HG03175 (cell line): ENCODE measurements around the gene OR6N1.

ENCODE experiments used
- ATAC-seq: cut with Tn5 transposase; IDR thresholded peaks from one replicate; pipeline ENCODE4 v1.9.1; 2021; ENCODE audit warnings: mild to moderate bottlenecking, moderate library complexity; ENCODE audit not compliant: unreplicated experiment

The OR6N1 gene

GRCh38 chr1:158754420-158754819 lies 17.6 kb downstream of the OR6N1 start, which contains the start of gene OR6K6:
Gene OR6K6, plus strand, starts transcription at chr1:158754720. Its CDS starts 168 bp downstream, at chr1:158754888.
- no peak for ATAC-seq

DNA sequence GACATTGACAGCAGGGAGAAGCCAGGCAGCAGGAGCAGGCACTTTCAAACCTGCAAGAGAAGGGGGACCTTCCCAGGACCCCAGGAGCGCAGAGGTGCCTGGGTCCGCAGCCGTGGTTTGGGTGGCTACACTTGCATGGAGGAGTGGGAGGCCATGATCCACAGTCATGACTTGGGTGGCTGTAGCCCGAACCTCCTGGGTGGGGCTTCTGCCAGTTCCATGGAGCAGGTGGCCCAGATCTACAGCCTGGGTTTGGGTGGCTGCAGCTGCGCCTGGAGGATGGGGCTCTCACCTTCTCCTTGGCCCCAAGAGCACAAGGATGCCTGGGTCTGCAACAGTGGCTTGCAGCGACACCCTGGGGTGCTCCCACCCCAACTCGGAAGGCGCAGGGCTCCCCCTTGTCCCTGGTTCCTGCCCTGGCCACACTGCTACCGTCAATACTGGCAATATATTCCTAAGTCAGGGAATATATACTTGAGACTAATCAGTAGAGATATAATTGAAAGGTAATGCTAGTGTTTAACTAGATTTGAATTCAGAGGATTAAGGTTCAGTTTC lies 19.8 kb downstream of the OR6N1 start:
- ATAC-seq = no peak

DNA sequence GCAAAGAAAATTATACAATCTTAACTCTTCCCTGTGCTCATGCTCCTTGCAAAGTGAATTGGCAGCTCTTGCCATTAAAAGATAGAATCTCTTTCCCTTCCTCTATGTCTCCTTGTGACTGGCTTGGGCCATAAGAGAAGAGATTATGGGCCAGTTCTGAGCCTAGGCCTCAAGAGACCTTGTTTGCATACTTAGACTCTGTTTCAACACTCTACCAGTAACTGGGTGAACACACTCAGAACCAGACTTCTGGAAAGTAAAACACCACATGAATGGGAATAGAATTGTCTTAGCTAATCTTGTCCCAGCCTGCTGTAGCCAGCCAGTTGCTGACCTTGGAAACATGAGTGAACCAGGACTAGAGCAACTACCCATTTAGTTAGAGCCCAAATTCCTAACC lies 36.1 kb downstream of the OR6N1 start:
- no peak for ATAC-seq

- no peak for ATAC-seq
Measured at GRCh38 chr1:158732524-158732923, 39.5 kb downstream of the OR6N1 start.

- no peak for ATAC-seq
Measured at GRCh38 chr1:158731707-158732106, 40.3 kb downstream of the OR6N1 start.

GRCh38 chr1:158730453-158730852 lies 41.5 kb downstream of the OR6N1 start:
- ATAC-seq = no peak

GRCh38 chr1:158728510-158729225 lies 43.3 kb downstream of the OR6N1 start:
- ATAC-seq = no peak

- ATAC-seq = no peak
Measured at GRCh38 chr1:158724442-158724841, 47.6 kb downstream of the OR6N1 start.

DNA sequence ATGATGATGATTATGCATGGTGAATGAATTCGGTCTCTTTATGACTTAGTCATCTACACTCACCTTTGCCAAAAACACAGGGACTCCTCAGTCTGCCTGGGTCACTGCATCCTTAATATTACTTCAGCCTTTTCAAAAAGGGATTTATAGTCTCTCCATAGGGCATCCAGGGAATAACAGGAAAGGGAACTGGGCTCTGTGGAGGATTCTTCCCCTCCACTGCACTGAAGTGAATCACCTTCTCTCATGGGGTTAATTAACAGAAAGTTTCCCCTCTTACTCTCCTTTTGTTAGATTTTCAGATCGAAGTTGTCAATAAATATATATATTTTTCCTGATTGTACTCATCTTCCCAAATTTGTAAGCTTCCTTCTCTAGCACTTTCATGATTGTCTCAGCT lies 51.4 kb downstream of the OR6N1 start, which contains the start of gene OR6K3:
Gene OR6K3 (minus strand): TSS at position 101 of the 400 bp plus-strand sequence. CDS start 2,605 bp downstream, outside the sequence.
- no peak for ATAC-seq

GRCh38 chr1:158719664-158720063 lies 52.3 kb downstream of the OR6N1 start:
- ATAC-seq = no peak

DNA sequence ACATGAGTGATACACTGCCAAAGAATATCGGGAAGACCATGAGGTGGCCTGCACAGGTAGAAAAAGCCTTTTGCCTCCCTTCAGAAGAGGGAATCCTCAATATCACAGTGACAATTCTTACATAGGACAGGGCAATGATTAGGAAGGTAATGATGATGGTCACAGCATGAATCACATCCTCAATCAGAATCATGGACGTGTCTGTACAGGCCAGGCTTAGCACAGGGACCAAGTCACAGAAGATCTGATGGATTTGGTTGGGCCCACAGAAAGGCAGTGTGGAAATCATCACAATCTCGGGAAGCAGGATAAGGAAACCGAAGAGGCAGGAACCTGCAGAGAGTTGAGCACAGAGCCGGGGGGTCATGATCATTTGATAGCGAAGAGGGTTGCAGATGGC lies 54.7 kb downstream of the OR6N1 start:
- ATAC-seq = no peak

GRCh38 chr1:158716335-158716734 lies 55.7 kb downstream of the OR6N1 start:
- ATAC-seq = no peak

DNA sequence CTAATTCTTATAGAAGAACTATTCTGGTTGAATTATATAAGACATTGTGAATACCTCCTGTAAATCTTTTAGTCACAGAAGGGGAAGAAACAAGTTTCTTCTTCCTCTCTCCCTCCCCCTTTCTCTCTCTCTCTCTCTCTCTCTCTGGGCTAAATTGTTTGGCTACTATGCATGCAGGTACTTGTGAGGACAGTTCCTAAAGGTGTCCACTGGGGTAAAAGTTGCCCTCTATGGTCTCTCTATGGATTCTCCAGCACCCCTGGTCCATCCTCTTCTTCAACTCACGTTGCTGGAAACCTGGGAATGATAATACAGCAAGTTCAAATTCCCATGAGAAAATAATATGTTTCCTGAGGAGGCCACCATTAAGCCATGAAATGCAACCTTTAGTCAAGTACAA lies 57.2 kb downstream of the OR6N1 start:
- no peak for ATAC-seq
